GM19463 (cell line): ENCODE results near the gene CNTNAP5.

ENCODE experiments used
- ATAC-seq: cut with Tn5 transposase; IDR thresholded peaks from one replicate; pipeline ENCODE4 v1.9.1; 2021; ENCODE audit warnings: mild to moderate bottlenecking, moderate library complexity; ENCODE audit not compliant: unreplicated experiment

Gene CNTNAP5

DNA sequence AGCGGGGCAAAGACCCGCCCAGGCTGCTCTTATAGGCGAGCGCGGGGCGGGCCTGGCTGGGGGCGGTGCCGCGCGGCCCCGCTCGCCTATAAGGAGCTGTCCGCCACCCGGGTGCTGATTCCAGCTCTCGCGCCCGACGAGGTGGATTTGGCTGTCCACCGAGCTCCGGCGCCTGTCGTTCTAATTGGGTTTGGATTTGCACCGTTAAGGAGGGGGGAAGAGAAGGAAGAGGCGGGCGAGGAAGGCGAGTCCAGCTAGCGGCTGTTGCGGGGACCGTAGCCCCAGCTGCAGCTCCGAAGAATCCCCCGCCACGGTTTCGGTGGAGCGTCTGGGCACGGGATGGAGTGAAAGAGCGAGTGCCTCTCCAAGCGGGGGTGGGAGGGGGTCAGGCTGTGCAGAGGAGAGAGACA lies at the start of gene CNTNAP5:
Gene CNTNAP5, plus strand, starts transcription at position 117 of the 410 bp plus-strand sequence. CDS start 364 bp downstream, outside the sequence.
- ATAC-seq = no peak

DNA sequence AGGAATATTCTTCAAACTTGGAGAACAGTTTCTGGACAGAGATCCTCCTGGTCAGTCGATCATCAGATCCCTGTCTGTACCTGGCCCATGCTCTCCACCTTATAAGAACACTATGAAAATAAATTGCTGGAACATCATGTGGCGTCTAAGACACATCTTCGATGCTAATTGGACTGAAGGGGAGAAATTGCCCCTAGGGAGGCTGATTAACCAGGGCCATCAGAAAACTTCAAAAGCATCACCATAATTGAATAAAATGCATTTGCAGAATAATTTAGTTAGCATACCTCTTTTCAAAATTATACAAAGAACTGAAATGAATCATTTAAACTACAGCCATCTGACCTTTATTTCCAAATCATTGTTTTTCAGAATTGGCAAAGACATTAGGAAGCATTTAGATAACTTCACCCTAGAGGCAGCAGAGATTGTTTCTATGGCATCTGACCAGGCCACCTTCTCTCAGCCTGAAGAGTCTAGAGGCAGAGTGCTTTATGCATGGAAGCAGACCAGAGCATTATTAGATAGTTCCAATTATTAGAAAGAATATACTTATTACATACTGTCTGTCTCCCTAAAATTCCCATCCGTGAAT lies 48.9 kb upstream of the CNTNAP5 start:
- ATAC-seq = no peak

DNA sequence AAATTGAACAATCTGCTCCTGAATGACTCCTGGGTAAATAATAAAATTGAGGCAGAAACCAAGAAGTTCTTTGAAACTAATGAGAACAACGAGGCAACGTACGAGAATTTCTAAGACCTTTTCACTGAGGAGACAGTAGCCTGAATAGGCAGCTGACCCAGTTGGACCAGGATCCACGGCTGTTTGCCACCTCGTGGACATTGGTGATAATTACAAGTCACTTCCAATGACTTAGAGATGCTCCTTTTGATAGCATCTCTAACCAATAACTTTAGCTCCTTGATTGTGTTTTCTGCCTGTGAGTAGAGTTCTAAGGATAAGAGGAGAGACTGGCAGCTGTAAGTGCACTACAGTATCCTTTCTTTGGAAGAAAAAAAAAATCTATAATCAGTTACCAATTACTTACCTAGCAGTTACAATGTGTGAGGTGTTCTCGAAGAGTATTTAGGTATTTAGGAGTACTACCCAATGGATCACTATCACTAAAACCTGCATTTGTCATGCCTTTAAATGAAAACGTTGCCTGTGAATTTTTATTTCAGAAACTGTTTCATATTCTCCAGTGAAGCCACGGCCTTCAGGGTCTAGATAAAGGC lies 31.3 kb upstream of the CNTNAP5 start:
- ATAC-seq = peak; percentile 92

DNA sequence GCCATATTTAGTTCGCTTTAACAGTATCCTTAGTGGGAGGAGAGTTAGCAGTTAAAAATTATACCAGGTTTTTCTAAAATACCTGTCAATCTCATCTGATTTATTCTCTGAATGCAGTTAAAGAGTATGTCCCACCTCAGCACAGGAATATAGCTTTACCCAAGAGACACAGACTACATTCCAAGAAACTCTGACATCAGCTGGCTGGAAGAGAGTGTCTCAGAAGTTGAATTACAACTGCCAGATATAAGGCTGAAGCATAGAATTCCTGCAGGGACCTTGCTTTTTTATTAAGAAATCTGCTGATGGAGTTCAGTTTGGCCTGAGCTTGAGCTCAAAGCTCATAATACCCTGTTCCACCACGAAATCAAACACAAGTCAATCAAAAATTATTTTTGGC lies 25.4 kb upstream of the CNTNAP5 start:
- no peak for ATAC-seq

DNA sequence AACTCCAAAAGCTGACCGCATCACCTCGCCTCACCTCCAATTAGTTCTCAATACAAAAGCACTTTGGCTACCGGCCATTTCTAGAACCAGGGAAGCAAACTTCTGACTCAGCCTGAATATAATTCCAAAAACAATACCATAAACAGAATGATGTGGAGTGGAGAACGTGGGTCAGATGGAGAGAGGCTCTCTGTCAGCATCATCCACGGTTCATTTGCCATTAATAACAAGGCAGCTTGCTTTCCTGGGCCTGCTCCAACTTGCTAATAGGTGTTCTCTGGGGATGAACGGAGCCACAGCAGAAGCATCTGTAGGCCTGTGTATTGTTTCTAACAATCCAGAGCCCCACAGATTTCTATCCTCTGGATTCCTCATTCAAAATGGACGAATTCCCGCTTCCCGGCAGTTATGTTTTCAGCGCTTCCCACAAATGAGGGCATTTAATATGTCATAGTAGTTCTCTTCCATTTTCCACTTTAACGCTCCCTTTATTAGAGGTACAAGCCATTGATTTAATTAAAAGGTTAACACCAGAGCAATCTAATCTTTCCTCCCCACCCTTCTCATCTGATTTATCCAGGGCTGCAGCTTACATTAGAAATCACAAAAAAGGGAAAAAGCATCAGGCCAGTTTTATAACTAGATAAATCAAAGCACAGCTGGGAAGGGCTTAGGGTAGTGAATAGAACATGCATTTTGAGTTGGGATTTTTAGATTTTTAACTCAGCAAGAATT lies 23.2 kb upstream of the CNTNAP5 start:
- no peak for ATAC-seq

DNA sequence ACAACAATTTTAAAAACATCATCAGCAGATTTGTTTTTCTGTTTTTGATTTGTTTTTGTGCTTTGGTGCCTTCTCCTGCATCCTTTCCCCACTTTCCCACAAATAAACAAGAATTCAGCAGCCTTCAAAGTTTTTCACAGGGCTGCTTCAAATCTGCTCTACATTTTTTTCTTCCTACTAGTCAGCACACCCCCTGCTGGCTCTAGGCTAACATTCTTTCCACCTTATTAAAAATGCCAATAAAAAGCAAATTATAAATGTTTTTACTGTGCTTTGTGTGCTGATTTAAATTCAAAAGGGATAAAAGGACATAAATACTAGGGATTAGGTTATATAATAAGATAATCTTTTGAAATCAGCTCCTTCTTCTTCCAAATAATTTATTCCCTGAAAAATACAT lies 6.2 kb upstream of the CNTNAP5 start:
- ATAC-seq = no peak

DNA sequence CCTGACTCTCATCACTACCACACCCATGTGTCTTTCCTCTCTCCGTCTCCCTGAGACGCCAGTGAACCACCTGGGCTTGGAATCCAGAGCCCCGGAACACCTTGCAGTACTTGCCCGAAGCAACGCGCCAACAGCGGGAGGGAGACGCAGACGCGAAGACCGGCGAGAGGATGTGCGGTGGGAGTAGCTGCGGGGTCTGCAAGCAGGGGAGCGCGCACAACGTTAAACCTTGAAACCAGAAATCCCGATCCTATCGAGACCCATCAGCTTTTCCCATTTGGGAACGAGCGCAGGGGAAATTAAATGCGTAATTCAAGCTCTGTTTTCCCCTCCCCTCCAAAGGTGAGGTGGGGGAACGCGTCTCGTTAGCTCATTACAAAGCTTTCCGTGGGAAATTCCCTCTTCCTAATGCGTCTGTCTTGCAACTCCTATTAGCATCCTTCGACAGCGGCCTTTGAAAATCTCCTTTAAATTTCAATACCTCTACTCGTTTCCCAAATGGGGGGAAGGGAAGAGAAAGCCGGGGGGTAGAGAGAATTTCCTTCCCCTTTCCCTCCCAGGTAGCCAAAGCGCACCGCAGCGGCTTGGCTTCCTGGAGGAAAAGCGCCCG lies 421 bp upstream of the CNTNAP5 start:
- ATAC-seq = no peak

DNA sequence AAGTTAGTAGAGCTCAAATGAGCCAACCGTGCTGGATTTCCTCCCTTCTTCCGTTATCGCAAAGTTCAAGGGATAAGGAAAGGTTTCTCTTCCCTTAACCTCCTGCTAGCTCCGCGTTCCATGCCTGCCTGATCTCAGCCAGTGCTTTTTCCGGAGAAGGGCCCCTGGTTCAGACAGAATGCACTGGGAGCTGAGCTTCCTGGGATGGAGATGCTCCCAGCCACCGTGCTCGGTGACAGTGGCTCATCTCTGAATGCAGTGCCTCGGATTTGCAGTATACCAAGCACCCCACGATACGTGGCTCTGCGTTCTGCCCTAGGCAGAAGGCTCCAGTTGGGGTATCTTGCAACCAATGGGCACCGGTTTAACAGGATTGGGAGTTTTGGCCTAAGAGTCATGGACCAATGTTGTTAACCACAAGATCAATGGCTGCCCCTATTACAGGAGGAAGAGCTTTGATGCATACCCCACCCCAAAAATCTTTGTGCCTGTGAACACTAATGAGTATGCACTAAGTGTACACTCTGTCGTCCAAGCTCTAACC lies 876 bp downstream of the CNTNAP5 start:
- ATAC-seq = no peak

DNA sequence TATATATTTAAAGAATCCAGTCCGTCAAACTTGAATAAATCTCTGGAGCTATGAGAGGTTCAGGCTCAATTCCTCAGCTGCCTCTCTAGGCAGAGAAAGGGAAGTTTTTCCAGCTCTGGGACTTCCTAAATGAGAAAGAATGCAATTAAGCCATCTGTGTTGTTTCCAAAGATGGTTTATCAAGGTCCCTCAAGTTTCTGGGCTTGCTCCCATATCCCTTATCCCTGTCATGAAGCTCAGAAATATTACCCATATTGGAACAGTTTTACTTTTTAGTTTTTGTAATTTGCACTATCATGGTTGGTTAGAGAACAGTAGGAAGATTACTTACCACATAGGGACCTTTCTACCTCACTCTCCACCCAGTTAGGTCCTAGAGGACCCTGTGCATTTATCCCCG lies 1.4 kb downstream of the CNTNAP5 start:
- ATAC-seq = no peak

DNA sequence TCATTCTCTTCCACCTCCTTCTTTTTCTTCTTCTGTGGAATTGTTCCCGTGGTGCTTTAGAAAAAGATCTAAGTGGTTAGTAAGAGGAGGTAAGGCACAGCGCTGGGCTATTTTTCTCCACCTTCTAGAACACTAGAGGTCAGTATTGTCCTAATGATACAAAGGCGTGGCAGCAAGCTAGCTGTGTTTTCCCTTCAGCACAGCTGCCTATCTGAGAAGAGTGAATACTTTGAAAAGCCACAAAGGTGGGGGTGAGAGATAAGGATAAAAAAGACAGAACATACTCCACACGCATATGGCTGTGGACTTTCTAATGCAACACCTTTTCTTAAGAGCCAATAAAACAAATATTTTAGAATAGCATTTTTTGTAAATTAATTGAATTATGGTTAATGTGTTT lies 2.1 kb downstream of the CNTNAP5 start:
- ATAC-seq = peak; percentile 83

DNA sequence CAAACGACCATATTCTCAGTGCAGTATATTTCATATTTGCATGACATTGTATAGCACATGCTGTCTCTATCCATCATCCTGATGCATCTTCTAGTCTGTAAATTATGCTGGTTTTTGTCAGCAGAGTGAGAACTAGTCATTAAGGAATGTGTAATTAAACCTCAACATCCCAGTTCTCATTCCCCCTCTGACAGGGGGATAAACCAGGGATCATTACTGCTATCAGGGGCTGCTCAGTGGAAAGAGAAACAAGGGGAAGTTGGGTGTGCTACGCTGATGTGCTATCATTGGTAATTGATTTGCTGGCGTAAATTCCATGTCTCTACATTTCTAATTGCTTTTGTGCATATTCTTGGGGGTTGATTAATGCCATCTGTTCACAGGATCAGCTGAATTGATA lies 7.7 kb downstream of the CNTNAP5 start:
- ATAC-seq = no peak

DNA sequence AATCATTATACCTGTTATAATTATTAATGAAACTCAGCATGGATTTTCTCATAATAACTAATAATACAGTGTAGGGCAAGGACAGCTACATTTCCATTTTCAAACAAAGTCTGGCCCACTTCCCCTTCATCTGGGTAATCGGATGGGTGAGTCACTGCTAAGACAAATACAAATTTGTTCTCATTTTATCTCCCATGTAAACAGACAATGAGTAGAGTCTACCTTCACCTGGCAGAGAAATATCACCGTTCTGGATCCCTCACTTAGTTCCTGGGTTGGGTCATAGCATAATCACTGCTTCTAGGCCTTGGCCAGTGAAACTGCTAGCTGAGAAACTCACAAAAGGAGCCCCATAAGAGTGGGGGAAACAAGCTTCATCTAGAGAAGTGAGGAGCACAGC lies 9.2 kb downstream of the CNTNAP5 start:
- no peak for ATAC-seq

DNA sequence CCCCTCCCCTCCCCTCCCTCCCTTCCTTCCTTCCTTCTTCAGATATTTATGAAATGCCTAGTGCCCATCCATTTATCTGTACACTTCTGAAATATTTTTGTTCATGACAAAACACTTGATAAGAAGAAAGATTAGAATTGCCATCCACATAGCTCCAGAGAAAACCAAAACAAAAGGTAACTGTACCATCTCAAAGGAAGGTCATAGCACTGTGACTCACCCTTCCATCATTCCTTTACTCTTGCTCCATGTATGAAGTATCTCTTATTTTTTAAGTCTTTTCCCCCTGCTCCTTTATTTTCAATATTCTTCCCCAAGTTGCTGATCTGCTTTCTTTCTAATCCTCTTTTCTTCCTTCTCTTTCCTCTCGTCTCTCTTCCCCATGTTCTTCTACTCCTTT lies 9.9 kb downstream of the CNTNAP5 start:
- ATAC-seq = no peak

DNA sequence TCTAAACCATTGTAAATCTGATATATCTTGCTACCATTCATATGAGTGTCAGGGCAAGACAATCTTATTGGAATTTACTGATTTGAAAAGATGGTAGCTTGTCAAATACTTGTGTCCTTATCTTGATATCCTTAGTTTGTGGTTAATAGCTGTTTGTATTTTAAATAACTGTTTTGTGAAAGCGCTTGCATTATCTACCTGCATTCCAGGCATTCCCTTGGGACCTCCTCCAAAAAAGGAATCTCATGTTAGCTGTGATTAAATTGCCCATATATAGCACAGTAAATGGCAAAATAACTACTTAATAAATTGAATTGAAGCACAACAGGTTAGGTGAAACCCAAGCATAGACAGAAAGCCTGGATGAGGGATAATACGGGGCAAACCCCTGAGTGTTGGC lies 13.9 kb downstream of the CNTNAP5 start:
- ATAC-seq = no peak

DNA sequence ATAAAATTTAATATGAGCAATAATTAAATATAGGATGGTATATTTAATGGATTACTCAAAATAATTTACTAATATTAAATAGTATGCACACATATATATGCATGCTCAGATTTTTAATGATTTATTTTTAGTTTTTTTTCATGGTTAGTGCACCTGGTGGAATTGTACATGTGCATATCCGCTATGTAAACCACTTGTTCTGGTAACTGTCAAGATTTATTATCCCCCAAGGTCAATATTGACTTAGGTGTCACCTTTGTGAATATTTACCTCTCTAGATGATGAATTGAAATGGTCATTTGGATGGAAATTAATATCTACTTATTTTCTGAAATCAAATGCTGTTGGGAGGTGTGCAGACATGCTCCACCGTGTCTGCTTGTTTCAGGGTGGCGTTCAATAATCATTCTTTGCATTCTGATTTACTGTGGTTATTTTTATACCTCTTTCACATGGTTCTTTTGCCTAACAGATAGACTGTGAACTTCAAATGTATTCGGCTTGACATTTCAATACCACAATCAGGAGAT lies 14.7 kb downstream of the CNTNAP5 start:
- ATAC-seq = no peak

DNA sequence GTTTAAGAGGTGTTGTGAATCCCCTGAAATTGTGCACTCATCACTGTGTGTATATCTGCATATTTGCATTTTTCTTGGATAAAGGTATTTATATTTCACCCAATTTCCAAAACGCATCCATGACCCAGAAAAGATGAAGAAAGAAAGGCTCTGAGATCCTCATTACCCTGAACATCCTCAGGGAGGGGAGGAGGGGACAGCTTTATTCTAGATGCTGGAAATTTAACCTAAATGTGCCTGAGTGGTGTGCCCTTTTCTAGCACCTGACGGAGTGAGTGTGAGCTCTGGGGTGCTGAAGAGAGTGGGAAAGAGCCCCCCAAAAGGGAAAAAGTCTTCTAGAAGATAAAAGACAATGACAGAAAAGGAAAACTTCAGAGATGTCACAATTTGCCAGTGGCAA lies 20.8 kb downstream of the CNTNAP5 start:
- no peak for ATAC-seq

DNA sequence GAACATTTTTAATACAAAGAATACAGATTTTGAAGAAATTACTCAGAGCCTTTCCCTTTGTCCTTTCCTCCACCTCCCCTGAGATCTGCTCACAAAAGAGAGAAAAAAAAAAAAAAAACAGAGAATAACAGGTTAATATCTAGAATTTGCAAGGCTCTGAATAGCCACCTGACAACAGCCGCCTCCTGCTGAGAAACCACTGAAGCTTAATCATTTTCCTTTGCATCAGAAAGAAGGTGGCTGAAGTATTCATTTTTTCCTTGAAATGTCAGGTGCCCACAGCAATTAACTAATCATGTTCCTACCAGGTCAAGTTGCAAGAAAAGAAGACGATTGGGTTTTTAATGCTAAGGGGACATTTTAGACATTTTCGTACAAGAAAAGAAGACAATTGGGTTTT lies 21.2 kb downstream of the CNTNAP5 start:
- no peak for ATAC-seq

DNA sequence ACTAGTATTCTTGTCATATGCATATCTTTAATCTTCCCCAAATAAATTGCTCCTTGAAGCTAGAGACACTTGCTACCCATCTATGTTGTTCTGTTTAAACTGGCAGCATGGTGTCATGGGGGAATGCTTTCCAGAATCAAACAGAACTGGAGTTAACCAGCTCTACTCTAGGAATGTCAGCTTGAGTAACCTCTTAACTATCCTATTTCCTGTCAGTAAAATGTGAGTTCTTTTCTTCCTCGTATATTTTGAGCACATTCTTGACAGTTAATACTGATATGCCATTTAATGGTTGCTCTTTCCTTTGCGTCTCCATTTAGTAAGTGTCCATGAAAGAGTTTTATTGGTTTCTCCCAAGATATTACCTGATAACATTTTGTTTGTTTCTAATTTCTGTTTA lies 23.0 kb downstream of the CNTNAP5 start:
- no peak for ATAC-seq

DNA sequence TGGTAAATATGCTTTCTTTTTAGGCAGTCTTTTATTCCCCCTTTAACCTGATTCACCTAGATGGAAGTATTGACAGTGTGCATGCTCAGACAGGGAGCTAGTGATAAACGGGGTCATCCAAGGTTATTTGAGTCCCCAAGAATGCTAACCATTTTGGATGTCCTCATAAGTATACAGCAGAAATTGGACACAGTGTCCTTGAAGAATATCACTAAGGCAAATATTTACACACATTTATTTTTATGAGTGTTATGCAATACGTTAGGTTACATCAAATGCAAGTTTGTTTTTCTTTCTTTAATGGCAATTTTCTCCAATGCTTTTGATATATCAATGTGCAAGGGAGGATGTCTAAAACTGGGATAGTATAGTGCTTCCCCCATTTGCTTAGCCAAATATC lies 23.6 kb downstream of the CNTNAP5 start:
- no peak for ATAC-seq

DNA sequence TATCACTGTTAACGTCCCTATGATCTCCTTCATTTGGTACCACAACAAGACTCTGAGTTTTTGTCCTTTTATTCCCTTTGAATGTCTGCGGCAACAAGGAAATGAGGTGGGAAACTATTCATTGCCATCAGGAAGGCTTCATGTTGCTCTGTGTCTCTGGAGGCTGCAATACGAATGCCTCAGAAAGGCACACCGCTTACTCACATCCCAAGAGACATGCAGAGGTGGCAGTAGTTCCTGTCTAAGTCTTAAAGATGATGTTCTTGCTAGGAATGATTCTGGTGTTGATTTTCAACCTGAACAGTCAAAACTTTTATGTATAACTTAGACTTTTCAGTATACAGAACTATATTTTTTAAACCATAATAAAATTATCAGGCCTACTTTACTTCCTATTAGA lies 24.0 kb downstream of the CNTNAP5 start:
- no peak for ATAC-seq

DNA sequence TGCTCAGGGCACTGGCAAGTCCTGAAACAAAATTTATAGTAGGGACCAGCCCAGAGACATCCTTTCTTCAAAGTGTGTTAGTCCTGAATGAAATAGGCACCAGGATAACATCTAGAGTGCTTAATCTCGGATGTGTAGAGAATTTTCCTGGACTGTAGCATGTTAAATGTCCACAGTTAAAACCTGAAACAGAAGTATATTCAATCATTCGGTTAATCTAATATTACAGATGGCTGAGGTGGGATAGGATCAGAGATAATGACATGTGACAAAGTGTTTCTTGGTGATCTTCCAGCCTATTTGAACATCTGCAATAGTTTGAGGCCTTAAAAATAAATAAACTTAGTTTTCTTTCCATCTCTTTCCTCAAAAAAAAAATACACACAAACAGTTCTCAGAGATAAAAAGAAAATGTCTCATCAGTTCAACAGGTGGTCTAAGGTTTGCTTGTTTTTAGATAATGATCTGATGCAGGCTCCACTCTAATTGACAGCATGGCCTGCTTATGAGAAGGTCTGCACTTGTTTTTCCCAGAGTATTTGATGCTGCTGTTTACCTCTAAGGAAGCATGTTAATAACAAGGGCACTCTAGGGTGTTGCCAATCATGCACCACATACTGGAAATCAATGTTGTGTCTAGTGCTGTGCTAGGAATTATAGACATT lies 25.9 kb downstream of the CNTNAP5 start:
- ATAC-seq = no peak
